Measurements from ENCODE around the gene NFE2.
A peak's percentile ranks its signal among the peaks of the same experiment; 100 is the strongest.
"Not testable (repeated sequence)": the region's sequence is repeated elsewhere in the genome, so short reads cannot be mapped to it uniquely, and the experiment has no call there.

The NFE2 gene

DNA sequence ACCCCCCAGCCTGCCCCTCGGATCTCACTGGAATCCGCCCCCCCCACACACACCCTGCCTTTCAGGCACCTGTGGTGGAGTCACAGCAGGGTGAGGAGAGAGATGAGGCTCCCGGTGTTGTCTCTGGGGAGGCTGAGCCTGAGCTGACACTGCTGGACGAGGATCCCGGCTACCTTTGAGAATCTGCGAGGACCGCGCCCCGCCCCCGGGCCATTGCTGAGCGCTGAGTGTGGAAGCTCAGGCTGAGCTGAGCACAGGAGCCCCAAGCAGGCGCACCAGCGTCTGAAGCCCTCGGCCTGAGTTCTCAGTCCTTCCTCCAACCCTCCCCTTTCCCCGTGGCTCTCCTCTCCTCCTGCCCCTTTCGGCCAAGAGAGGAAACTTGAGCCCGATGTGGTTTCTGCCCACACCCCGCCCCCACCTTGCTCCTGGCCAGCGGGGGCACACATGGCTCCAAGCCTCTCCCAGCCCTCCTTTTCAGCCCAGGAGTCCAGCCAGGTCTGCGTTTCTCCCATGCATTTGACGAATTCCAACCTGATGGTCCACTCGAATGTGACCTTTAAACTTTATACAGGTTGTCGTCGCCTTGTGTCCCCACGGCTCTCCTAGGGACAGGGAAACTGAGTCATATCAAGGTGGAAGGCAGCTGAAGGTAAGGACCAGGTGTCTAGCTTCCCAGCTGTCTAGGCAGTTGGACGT lies at the start of gene NFE2:
NFE2 (minus strand) TSS at position 284 of the 696 bp plus-strand sequence. CDS start 5,767 bp downstream, outside the sequence.
- DNase-seq: peak; percentile 60

- DNase-seq: no peak
Observed at GRCh38 chr12:54349679-54350078, 48.9 kb upstream of the NFE2 start.

DNA sequence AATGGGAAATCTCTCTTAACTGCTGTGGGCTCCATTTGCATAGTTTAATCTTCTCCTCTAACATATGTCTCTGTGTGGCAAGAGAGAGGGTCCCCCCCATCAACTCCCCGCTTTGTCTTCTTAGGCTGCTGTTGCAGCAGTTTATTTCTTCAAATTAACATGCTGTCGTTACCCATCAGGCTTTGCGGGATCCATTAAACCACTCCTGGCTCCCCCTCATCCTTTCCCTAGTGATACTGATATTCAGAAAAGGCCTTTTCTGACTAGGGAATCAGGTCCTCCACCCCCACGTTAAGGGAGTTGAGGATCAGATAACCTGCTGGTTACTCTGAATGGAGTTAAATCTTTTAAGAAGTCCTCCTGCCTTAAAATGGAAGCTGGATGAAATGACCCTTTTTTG lies 48.2 kb upstream of the NFE2 start:
- no peak for DNase-seq

DNA sequence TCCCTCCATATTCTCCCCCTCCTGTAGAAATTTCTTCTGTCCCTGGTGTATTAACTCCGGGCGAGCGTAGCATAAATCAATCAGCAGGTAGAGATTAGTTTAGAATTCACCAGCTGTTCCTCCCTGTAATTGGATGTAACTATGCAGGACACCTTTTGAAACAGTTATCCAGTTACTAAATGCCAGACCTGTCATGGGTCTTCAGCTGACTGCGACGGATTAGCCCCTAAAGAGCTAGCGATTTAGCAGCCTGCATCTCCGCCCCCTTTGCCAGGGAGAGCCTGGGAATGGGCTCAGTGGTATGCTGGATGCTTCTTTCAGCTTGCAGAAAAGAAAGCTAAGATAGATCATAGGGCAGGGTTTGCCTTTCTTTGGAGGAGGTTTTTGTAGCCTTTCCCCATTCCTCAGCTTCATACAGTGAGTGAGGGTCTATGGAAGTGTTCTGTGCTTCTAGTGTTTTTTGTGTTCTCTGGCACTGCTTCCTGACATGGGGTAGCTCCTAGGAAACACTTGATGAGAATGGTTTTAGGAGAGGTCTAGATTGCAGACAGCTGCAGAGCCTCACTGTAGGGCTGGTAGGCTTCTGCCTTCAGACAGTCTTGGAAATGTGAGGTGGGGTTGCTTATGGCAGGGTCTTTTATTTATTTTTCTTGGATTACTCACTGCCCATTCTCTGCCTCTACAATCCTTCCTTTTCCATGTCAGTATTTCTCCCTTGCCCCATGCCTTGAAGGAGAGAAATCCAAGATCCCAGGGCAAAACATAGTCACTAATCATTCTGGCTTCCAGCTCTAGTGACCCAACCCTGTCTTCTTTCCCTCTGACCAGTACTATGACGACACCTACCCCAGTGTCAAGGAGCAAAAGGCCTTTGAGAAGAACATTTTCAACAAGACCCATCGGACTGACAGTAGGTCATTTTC lies 40.8 kb upstream of the NFE2 start:
- DNase-seq: no peak

GRCh38 chr12:54340846-54341245 lies 40.0 kb upstream of the NFE2 start:
- DNase-seq: no peak

DNA sequence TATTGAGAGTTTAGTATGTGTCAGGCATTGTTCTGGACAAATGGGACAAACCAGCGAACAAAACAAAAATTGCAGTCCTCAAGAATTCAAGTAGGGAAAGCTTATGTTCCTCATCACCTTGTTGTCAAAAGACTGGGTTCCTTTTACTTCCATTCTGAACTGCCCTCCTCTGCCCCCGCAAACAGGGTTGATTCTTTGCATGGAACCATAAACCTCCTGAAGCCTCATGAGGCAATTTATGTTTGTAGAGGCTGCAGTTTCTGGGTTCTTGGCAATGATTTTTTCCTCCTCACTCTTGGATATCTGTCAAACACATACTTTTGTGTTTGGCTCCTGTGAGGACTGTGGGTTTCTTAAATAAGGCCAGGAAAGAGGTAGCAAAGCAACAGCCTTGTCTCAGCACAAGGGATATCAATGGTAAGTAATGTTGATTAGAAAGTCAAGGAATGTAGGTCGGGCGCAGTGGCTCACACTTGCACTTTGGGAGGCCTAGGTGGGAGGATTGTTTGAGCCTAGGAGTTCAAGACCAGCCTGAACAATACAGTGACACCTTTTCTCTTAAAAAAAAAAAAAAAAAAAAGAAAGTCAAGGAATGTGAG lies 38.0 kb upstream of the NFE2 start:
- no peak for DNase-seq

- DNase-seq: no peak
Observed at GRCh38 chr12:54337854-54338650, 37.2 kb upstream of the NFE2 start.

GRCh38 chr12:54337280-54337842 lies 36.5 kb upstream of the NFE2 start:
- DNase-seq: no peak

GRCh38 chr12:54333420-54334034 lies 32.7 kb upstream of the NFE2 start:
- no peak for DNase-seq

- no peak for DNase-seq
Observed at GRCh38 chr12:54331461-54331860, 30.6 kb upstream of the NFE2 start.

DNA sequence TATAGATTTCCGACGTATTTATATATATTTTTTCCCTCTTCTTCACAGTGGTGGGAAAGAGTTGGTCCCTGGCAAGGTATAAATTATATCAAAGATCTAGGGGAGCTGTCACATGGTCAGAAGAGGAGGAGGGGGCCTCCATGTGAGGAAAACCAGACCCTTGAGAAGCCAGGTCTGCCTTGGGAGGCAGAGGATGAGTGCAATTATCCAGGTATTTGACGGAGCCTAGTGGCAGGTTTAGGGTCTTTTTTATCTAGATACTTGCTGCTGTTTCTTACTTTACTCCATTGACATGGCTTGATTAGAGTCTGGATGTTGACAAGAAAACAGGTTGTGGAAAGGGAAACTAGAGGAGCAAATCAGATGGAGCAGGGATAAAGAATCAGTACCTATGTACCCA lies 29.6 kb upstream of the NFE2 start:
- DNase-seq: no peak

DNA sequence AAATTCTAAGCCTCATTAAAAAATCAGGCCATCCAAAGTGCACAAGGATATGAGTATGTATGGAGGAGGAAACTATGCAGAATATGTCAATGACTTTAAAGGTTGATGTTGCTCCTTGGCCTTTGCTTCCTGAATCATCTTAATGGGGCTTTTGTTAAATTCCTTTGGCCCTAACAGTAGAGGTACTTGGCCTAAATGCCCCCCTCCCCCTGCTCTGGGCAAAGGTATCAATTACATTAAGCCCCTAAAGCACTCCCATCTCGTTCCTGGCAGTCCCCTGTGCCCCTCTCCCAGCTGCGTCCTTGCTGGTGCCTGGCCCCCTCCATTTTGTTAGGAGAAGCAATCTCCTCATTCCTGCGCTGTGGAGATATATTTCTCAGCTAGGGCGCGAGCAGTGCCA lies 28.9 kb upstream of the NFE2 start:
- no peak for DNase-seq

- DNase-seq: no peak
Observed at GRCh38 chr12:54328595-54329337, 28.0 kb upstream of the NFE2 start.

GRCh38 chr12:54325442-54326109 lies 24.8 kb upstream of the NFE2 start:
- DNase-seq: not testable (repeated sequence)

DNA sequence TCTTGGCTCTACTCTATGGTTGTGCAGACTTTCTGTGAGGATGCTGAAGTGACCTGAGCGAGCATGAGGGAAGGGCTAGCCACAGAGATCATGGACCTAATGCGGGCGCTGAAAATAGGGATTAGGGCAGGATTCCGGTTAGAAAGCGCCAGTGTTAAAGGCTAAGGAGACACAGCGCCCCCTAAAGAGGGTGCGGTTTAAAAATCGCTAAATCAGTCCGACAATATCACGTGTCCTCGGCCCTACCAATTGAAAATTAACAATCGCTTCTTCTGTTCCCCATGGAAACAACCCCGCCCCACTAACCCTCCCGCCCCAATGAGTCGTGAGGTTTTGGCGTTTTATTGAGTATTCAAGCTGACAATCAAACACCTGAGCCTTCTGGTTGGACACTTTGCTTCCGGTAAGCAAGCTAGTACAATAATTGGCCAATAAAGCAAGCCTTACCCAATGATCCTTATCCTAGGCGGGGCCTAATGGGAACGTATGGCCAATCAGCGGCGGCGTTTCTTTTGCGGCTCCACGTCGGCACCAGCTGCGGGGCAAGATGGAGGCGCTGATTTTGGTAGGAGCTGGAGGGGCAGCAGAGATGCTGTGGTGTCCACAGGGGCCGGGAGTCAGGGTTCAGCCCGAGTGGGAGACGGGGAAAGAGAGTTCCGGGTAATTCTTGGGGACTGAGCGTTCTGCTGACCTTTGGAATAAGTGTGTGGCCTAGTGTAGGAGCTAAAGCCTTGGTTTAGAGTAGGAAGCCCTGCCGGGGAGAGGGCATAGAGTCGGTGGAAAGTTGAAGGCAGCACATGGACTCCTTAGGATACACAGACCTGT lies 24.0 kb upstream of the NFE2 start, which contains the start of gene COPZ1:
COPZ1 (plus strand) TSS at position 515 of the 825 bp plus-strand sequence; CDS start at position 548, 33 bp downstream.
- DNase-seq: peak; percentile 92

GRCh38 chr12:54321363-54321762 lies 20.5 kb upstream of the NFE2 start:
- no peak for DNase-seq

GRCh38 chr12:54312309-54312708 lies 11.5 kb upstream of the NFE2 start:
- DNase-seq: not testable (repeated sequence)

DNA sequence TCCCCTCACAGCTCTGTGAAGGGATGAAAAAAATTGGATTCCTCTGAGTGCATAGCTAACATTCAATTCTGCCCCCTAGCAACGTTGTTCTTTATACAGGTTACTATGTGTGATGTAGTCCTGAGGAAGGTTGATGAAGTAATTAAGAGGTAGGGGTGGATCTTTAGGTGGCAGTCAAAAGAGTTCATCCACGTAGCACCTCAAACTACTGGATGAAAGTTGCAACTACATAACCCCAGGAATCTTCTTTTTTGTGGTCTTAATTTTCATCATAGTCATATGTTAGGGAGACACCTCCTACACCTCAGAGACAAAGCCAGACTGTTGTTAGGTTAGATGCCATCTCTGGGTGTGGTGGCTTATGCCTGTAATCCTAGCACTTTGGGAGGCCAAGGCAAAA lies 10.2 kb upstream of the NFE2 start:
- DNase-seq: no peak

GRCh38 chr12:54306925-54307741 lies 6.3 kb upstream of the NFE2 start:
- peak; percentile 66 for DNase-seq
